Activated gamma-delta T cell treated with anti-CD3 and anti-CD28 coated beads, Interleukin-2, amount 50 U/mL, for 16 hours (primary cell): ENCODE results near the gene MALAT1.
"Not testable (repeated sequence)": the region's sequence is repeated elsewhere in the genome, so short reads cannot be mapped to it uniquely, and the experiment has no call there.

Experiments used
- DNase-seq: peaks from one replicate; pipeline ENCODE4 v3.0.0-alpha.2; 2020; ENCODE audit warnings: low read depth

The MALAT1 gene

DNA sequence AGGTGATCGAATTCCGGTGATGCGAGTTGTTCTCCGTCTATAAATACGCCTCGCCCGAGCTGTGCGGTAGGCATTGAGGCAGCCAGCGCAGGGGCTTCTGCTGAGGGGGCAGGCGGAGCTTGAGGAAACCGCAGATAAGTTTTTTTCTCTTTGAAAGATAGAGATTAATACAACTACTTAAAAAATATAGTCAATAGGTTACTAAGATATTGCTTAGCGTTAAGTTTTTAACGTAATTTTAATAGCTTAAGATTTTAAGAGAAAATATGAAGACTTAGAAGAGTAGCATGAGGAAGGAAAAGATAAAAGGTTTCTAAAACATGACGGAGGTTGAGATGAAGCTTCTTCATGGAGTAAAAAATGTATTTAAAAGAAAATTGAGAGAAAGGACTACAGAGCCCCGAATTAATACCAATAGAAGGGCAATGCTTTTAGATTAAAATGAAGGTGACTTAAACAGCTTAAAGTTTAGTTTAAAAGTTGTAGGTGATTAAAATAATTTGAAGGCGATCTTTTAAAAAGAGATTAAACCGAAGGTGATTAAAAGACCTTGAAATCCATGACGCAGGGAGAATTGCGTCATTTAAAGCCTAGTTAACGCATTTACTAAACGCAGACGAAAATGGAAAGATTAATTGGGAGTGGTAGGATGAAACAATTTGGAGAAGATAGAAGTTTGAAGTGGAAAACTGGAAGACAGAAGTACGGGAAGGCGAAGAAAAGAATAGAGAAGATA lies at the start of gene MALAT1:
MALAT1 (plus strand) TSS at position 69 of the 736 bp plus-strand sequence.
- peak; percentile 90 for DNase-seq

GRCh38 chr11:65451301-65451700 lies 47.5 kb upstream of the MALAT1 start:
- not testable (repeated sequence) for DNase-seq

DNA sequence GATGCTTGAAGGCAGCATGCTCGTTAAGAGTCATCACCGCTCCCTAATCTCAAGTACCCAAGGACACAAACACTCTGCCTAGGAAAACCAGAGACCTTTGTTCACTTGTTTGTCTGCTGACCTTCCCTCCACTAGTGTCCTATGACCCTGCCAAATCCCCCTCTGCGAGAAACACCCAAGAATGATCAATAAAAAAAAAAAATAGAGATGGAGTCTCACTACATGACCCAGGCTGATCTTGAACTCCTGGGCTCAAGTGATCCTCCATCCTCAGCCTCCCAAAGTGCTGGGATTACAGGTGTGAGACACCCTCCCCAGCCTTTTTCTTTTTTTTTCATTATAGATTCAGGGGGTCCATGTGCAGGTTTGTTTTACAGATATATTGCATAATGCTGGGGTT lies 46.6 kb upstream of the MALAT1 start:
- DNase-seq = not testable (repeated sequence)

DNA sequence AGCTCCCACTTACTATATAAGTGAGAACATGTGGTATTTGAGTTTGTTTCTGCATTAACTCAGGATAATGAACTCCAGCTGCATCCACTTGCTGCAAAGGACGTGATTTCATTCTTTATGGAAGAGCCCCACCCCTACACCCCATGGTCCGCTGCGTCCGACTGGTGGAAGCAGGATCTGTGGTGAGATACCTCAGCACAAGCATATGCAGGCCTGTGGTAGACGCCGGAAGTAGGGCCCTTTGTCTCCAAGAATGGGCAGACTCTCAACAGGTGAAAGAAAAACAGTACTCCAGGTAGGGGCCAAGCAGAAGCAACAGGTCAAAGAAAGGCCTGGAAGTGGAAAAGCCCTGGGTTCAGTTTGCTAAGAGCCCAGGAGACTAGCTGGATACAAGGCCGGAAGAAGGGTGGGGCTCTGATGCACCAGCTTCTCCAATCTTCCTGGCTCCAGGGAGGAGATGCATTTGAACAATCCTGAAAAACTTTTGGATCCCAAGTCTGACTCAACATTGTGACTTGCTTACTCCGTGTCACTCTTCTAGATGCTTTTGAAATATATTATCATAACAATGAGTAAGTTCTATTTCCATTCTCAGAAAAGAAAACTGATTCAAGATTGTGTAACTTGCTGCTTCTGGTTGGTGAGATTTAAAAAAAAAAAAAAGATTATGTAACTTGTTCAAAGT lies 45.9 kb upstream of the MALAT1 start:
- DNase-seq = no peak

DNA sequence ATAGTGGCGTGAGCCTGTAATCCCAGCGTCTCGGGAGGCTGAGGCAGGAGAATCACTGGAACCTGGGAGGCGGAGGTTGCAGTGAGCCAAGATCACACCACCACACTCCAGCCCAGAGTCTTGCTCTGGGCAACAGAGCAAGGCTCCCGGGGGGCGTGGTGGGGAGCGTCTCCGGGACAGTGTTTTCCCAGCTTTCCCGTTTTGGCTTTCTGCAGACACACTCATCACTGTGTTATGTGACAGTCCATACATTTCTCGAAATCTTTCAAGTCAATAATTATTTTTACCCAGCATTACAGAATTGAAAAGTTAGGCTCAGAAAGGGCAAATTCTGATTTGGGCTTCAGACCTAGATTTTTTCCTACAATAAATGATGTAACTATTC lies 44.5 kb upstream of the MALAT1 start:
- no peak for DNase-seq

DNA sequence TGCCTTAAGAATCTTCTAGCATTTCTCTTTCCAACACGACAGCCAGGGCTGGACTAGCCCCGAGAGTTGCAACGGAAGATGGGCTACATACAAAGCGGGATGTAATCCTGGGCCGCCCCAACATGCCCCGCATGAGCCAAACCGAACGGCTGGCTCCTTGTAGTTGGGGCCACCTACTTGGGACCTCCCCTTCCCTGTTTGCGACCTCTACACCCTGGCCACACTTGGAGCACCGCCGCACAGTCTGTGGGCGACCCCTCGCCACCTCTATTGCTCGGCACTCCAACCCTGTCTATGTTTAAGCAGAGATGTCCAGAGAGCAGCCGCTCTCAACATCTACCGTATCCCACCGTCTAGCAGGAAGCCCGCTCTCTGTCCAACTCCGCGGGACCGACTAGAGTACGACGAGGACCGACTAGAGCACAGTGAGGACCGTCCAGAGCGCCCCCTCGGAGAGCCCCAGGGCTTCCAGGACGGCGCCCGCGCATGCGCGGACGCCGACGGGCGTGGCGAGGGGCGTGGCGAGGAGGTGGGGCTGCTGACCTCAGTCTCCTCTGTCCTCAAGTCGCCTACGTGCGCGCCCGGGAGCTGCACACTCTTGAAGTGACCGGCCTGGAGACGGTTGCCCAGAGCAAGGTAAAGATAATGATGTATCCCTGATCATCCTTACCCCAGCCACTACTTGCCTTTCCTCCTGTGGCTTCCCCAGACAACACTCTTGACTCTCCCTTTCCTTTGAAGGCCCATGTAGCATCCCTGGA lies 44.0 kb upstream of the MALAT1 start:
- DNase-seq = peak; percentile 69

- DNase-seq = no peak
Measured at GRCh38 chr11:65456418-65456817, 42.4 kb upstream of the MALAT1 start.

DNA sequence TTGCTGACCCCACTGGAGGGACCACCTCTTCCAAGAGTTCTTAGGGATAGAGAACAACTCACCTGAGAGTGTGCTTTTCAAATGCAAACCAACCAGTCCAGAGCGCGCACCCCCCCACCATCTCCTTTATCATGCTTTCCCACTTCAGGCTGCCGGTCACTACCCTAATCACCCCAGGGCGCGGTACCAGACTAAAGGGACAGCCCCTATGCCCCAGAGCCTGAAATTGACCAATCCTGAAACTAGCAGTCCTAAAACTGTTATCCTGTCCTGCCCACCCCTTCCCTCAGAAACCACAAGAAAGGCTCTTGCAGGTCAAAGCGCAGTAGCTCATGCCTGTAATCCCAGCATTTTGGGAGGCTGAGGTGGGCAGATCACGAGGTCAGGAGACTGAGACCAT lies 39.3 kb upstream of the MALAT1 start:
- DNase-seq = no peak

DNA sequence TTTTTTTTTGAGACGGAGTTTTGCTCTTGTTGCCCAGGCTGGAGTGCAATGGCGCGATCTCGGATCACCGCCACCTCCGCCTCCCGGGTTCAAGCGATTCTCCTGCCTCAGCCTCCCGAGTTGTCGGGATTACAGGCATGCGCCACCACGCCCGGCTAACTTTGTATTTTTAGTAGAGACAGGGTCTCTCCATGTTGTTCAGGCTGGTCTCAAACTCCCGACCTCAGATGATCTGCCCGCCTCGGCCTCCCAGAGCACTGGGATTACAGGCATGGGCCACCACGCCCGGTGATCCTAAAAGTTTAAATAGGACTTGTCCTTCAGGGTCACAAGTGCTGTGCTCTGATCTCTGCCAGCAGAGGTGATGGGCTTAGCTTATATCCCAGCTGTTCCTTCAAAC lies 33.4 kb upstream of the MALAT1 start:
- not testable (repeated sequence) for DNase-seq

GRCh38 chr11:65467306-65467705 lies 31.5 kb upstream of the MALAT1 start:
- DNase-seq = not testable (repeated sequence)

DNA sequence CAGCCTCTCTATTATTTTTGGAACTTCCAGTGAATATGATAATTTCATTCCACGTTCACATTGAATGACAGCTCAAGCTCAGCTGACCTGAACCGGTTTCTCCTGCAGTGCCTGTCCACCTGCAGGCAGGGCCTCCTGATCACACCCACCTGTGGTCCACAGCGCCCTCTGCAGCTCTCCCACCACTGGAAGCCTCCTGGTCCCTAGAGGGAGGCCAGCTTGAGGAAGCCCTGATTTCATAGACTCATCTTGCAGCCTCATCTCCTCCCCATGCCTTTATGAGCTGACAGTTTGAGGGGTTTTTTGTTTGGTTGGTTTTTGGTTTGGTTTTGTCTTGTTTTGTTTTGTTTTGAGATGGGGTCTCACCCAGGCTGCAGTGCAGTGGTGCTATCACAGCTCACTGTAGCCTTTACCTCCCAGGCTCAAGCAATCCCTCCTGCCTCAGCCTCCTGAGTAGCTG lies 29.9 kb upstream of the MALAT1 start:
- DNase-seq = no peak

GRCh38 chr11:65470433-65471049 lies 28.3 kb upstream of the MALAT1 start:
- DNase-seq = no peak

GRCh38 chr11:65471447-65471891 lies 27.4 kb upstream of the MALAT1 start:
- DNase-seq = no peak

DNA sequence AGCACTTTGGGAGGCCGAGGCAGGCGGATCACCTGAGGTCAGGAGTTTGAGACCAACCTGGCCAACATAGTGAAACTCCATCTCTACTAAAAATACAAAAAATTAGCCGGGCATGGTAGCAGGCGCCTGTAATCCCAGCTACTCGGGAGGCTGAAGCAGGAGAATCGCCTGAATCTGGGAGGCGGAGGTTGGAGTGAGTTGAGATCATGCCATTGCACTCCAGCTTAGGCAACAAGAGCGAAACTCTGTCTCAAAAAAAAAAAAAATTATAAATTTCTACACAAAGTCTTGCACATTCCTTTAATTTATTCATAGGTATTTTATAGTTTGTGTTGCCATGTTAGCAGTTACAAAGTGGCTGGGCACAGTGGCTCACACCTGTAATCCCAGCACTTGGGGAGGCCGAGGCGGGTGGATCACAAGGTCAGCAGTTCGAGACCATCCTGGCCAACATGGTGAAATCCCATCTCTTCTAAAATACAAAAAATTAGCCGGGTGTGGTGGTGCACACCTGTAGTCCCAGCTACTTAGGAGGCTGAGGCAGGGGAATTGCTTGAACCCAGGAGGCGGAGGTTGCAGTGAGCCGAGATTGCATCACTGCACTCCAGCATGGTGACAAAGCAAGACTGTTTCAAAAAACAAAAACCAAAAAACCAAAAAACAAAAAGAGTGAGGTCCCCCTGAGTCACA lies 26.1 kb upstream of the MALAT1 start:
- not testable (repeated sequence) for DNase-seq

DNA sequence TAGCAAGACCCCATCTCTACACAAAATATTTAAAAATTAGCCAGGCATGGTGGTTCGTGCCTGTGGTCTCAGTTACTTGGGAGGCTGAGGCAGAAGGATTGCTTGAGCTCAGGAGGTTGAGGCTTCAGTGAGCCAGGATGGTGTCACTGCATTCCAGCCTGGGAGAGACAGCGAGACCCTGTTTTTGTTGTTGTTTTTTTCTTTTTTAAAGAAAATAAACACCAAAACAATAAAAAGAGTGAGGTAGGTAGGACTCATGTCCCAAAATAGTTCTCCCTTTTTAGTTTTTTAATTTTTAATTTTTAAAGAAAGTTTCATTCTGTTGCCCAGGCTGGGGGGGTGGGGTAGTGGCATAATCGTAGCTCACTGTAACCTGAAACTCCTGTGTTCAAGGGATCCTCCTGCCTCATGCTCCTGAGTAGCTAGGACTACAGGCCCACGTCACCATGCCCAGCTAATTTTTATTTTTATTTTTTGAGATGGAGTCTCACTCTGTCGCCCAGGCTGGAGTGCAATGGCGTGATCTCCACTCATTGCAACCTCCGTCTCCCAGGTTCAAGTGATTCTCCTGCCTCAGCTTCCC lies 25.5 kb upstream of the MALAT1 start:
- no peak for DNase-seq

DNA sequence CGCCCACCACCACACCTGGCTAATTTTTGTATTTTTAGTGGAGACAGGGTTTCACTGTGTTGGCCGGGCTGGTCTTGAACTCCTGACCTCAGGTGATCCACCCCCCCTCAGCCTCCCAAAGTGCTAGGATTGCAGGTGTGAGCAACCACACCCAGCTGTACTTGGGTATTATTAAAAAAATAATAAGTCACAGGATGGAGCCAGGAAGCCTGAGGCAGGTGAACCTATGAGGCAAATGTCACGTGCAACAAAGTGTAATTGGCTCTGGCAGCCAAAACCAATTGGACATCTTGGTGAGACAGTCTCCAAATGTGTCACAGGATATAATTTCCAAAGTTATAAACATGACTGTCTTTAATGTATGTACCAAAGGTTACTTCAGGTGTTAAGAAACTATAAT lies 24.0 kb upstream of the MALAT1 start:
- no peak for DNase-seq

DNA sequence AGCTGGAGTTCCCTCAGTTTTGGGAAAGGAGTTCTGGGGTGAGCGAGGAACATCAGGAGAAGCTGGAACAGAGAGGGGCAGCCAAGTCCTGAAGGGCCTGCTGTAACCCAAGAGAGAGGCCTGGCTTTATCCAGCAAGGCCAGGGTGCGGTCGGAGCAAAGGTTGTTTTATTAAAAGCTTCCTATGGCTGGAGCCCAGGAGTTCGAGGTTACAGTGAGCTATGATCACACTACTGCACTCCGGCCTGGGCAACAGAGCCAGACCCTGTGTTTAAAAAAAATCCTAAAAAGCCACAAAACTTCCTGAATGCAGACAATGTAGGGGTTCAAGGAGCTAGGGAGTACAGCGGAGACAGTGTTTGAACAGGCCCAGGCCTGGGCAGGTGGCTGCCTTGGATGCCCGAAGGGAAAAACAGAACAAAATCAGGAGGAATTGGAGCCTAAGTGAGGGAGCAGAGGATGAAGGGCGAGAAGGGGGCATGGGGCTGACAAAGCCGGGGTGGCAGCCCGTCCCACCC lies 22.2 kb upstream of the MALAT1 start:
- DNase-seq = no peak

DNA sequence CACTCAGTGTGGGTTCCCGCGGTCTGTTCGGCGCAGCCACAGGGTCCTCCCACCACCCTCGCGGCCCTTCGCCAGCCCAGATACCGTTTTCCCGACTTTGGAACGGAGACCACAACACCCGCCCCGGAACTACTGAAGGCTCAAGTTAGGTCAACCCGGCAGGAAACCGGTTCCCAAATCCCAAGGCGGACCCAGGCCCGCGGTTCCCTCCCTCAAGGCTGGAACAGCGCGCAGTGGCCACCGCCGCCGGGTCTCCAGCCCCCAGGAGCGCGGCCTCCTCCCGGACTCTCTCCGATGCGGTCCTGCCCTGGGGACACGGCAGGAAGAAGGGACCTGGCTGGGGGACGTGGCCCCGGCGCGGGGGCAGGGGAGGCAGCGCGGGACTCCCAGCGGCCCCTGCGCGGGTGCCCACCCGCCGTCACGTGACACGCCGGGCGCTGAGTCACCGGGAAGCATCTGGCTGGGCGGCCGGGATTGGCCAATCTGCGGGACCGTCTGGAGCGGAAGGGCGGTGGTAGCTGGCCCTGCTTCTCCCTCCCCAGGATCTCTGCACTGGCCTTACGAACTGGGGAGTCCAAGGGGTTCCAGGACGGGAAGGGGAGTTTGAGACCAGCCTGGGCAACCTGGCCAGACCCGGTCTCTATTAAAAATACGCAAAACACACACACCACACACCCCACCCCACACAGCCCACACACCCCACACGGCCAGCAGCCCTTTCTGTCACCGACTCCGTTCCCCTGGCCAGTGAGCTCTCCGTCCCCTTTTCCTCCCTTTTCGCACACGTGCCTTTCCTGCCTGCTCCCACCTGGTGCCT lies 21.5 kb upstream of the MALAT1 start:
- DNase-seq = peak; percentile 83

- no peak for DNase-seq
Measured at GRCh38 chr11:65478388-65479183, 20.3 kb upstream of the MALAT1 start.
